ENCODE measurements around the gene PPP4R3B. TPM values are rescaled to one million over a fixed set of nuclear protein-coding genes. Genes with fewer than 3 reads are reported as not detected.

The PPP4R3B gene
- total and polyA plus RNA-seq, 2 of the 4 experiments (the other 2 are of a cell fraction), result 11.9 to 23.7 TPM

DNA sequence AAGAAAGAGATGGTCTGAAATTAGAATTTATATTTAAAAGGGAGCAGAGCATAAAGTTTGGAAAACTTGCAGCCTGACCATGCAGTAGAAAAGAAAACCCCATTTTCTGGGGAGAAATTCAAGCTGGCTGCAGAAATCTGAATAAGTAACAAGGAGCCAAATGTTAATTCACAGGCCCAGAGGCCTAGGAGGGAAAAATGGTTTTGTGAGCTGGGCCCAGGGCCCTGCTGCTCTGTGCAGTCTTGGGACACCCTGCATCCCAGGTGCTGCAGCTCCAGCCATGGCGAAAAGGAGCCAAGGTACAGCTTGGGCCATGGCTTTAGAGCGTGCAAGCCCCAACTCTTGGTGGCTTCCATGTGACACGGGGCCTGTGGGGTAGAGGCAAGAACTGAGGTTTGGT is 56.6 kb downstream of the PPP4R3B start:
- no peak overlapping the region for H2BK15ac ChIP-seq (ENCODE audit: low read depth, low read length)
- no peak overlapping the region for H2AFZ ChIP-seq (replicated peaks; ENCODE audit: low read length, poor library complexity)
- no peak overlapping the region for H4K91ac ChIP-seq (ENCODE audit: insufficient read depth, low read depth, low read length)
- H3K14ac ChIP-seq (replicated peaks; ENCODE audit: low read depth, low read length), result no peak overlapping the region
- H3K9me1 ChIP-seq (ENCODE audit: insufficient read depth, low read length), result 0 out of 2 replicates have a peak, but pooled peaks cover 3% of the 10 kb centered on the region
- in situ Hi-C loops (cut with MboI; ENCODE audit: low sequenced_read_pairs), result no loop called here
- no peak overlapping the region for H2BK120ac ChIP-seq (ENCODE audit: low read depth, low read length)
- CTCF ChIA-PET, result no interaction called here
- intact Hi-C loops (cut with micrococcal nuclease), result no loop called here
- DNase-seq, result no peak
- peaks cover 0 to 9% of the 10 kb centered on the region in 2 experiments; a peak in 2 of 4 replicates for H3K79me1 ChIP-seq (ENCODE audit: low read depth in 1 of 2, low read length in 2 of 2)
- H3K27me3 ChIP-seq (ENCODE audit: control insufficient read depth, insufficient read depth, low read length), result no peaks in the 10 kb centered on the region
- TF ChIP-seq MAZ (IDR thresholded peaks at IDR 0.05; ENCODE audit: borderline replicate concordance, low read depth, low read length), result no peak
- H2BK20ac ChIP-seq (ENCODE audit: low read depth, low read length), result no peak overlapping the region
- POLR2A ChIA-PET (ENCODE audit: unreplicated experiment), result no interaction called here
- no peak overlapping the region for H2BK5ac ChIP-seq (ENCODE audit: low read depth, low read length, poor library complexity, severe bottlenecking)
- peaks cover 33% of the 10 kb centered on the region for H3K36me3 ChIP-seq (ENCODE audit: control insufficient read depth, insufficient read depth, low read length)
- no peak overlapping the region for H3K56ac ChIP-seq (ENCODE audit: extremely low read depth, insufficient read depth, low read length)
- WGBS, 2 experiments (ENCODE audit: extremely low coverage in 2 of 2, insufficient read length in 1 of 2), result 100% methylated on average over 1 of the region's 3 CpGs; no CpG with 5 or more reads in 1 of the 2 experiments
- no peak overlapping the region for H3K27ac ChIP-seq (ENCODE audit: insufficient read depth, low read length)
- H3K4me1 ChIP-seq (ENCODE audit: control insufficient read depth, insufficient read depth, low read length), result peaks cover 7% of the 10 kb centered on the region
- no peak overlapping the region for H4K5ac ChIP-seq (ENCODE audit: low read depth, low read length)
- no peak overlapping the region for H3K18ac ChIP-seq (ENCODE audit: low read depth, low read length)
- 0 out of 2 replicates have a peak, but pooled peaks cover 4% of the 10 kb centered on the region for H3K9me3 ChIP-seq (ENCODE audit: control insufficient read depth, insufficient read depth, low read length)
- H2AK5ac ChIP-seq (ENCODE audit: low read depth, low read length), result no peak overlapping the region
- H3K4ac ChIP-seq (ENCODE audit: low read depth, low read length), result no peak overlapping the region
- H3K23ac ChIP-seq (ENCODE audit: low read depth, low read length), result no peak overlapping the region
- BruUV-seq (replicated peaks), result no TSS peak
- H2AK9ac ChIP-seq (replicated peaks; ENCODE audit: low read depth, low read length, poor library complexity), result no peak overlapping the region
- H4K8ac ChIP-seq (ENCODE audit: low read depth in 2 of 2, low read length in 2 of 2), result no peak overlapping the region
- no peak overlapping the region for H3K4me2 ChIP-seq (ENCODE audit: low read depth, low read length)
- ATAC-seq (ENCODE audit: low read depth), result no peak
- dilution Hi-C loops (cut with HindIII; ENCODE audit: low sequenced_read_pairs, unreplicated experiment), result no loop called here
- H3K9ac ChIP-seq (ENCODE audit: low read depth, low read length), result no peak overlapping the region
- H4K20me1 ChIP-seq (ENCODE audit: insufficient read depth, low read length), result no peaks in the 10 kb centered on the region
- H3K4me3 ChIP-seq (ENCODE audit: insufficient read depth, low read depth, low read length), result no peak overlapping the region
